Measurements from ENCODE around the gene FSIP1. TPM values are rescaled to one million over a fixed set of nuclear protein-coding genes. Genes with fewer than 3 reads are reported as not detected.
A peak's percentile ranks its signal among the peaks of the same experiment; 100 is the strongest.

Gene FSIP1
- total RNA-seq, 1 experiment from 2014 or later, result 3.2 TPM

GRCh38 chr15:39803016-39803415, 20.4 kb upstream of the FSIP1 start:
- H3K4me3 Mint-ChIP-seq (ENCODE audit: unreplicated experiment), result no peak overlapping the region
- ChIA-PET CTCF (interaction anchor here (1.1 to 1.7 kb wide), 4 partner anchors 73 to 104 kb away, joined by 3 to 7 read pairs (median 4); no protein-coding TSS in a partner anchor), POLR2A (interaction anchor here (0.7 to 1.5 kb wide), 6 partner anchors 19 to 132 kb away, joined by 3 to 6 read pairs (median 4); partner anchors contain the start of gene FSIP1)
- no peak overlapping the region for H3K27ac Mint-ChIP-seq (ENCODE audit: low read depth, unreplicated experiment)
- no peaks in the 10 kb centered on the region for H3K27me3 Mint-ChIP-seq (ENCODE audit: insufficient read depth, unreplicated experiment)
- H3K9me3 Mint-ChIP-seq (ENCODE audit: unreplicated experiment), result no peaks in the 10 kb centered on the region
- no TSS peak for BruUV-seq (replicated peaks)
- intact Hi-C loops (cut with micrococcal nuclease), result no loop called here
- no peaks in the 10 kb centered on the region for H3K36me3 Mint-ChIP-seq (ENCODE audit: insufficient read depth, unreplicated experiment)
- no peak for DNase-seq (ENCODE audit: unreplicated experiment)
- no peak for TF ChIP-seq CTCF (IDR thresholded peaks at IDR 0.05; ENCODE audit: unreplicated experiment)
- peaks cover 9% of the 10 kb centered on the region for H3K4me1 Mint-ChIP-seq (ENCODE audit: insufficient read depth, unreplicated experiment)

- Mint-ChIP-seq H3K27ac (ENCODE audit: low read depth, unreplicated experiment) (no peak overlapping the region), H3K4me3 (ENCODE audit: unreplicated experiment) (no peak overlapping the region), H3K4me1 (ENCODE audit: insufficient read depth, unreplicated experiment) (peaks cover 9% of the 10 kb centered on the region), H3K36me3 (ENCODE audit: insufficient read depth, unreplicated experiment) (no peaks in the 10 kb centered on the region), H3K27me3 (ENCODE audit: insufficient read depth, unreplicated experiment) (no peaks in the 10 kb centered on the region), H3K9me3 (ENCODE audit: unreplicated experiment) (no peaks in the 10 kb centered on the region)
- TF ChIP-seq CTCF (IDR thresholded peaks at IDR 0.05; ENCODE audit: unreplicated experiment), result peak; percentile 30
- BruUV-seq (replicated peaks), result no TSS peak
- DNase-seq (ENCODE audit: unreplicated experiment), result peak; percentile 51
- intact Hi-C loops (cut with micrococcal nuclease), result loop anchor here (1.0 kb wide), 1 partner anchor 74 kb away; no protein-coding TSS in a partner anchor
- POLR2A ChIA-PET, result no interaction called here
- CTCF ChIA-PET, result interaction anchor here (0.6 to 0.9 kb wide), 3 partner anchors 14 to 146 kb away, joined by 3 to 4 read pairs (median 3); no protein-coding TSS in a partner anchor
Observed at GRCh38 chr15:39801641-39802309, 19.1 kb upstream of the FSIP1 start.

GRCh38 chr15:39799552-39800011, 16.9 kb upstream of the FSIP1 start:
- Mint-ChIP-seq H3K27ac (ENCODE audit: low read depth, unreplicated experiment) (no peak overlapping the region), H3K4me1 (ENCODE audit: insufficient read depth, unreplicated experiment) (peaks cover 9% of the 10 kb centered on the region), H3K27me3 (ENCODE audit: insufficient read depth, unreplicated experiment) (no peaks in the 10 kb centered on the region), H3K9me3 (ENCODE audit: unreplicated experiment) (no peaks in the 10 kb centered on the region), H3K4me3 (ENCODE audit: unreplicated experiment) (no peak overlapping the region), H3K36me3 (ENCODE audit: insufficient read depth, unreplicated experiment) (no peaks in the 10 kb centered on the region)
- intact Hi-C loops (cut with micrococcal nuclease), result no loop called here
- no TSS peak for BruUV-seq (replicated peaks)
- POLR2A ChIA-PET, result interaction anchor here (0.6 to 1.3 kb wide), 2 partner anchors 10 to 285 kb away, joined by 4 to 6 read pairs; no protein-coding TSS in a partner anchor
- TF ChIP-seq CTCF (IDR thresholded peaks at IDR 0.05; ENCODE audit: unreplicated experiment), result no peak
- DNase-seq (ENCODE audit: unreplicated experiment), result no peak
- CTCF ChIA-PET, result interaction anchor here (0.5 to 2.3 kb wide), 5 partner anchors 11 to 88 kb away, joined by 3 to 14 read pairs (median 8); no protein-coding TSS in a partner anchor

GRCh38 chr15:39798382-39798781, 15.7 kb upstream of the FSIP1 start:
- BruUV-seq (replicated peaks), result no TSS peak
- CTCF ChIA-PET, result interaction anchor here (0.9 to 2.3 kb wide), 5 partner anchors 10 to 112 kb away, joined by 3 to 14 read pairs (median 3); no protein-coding TSS in a partner anchor

More at GRCh38 chr15:39798382-39798781, 15.7 kb upstream of the FSIP1 start:
- no peak for TF ChIP-seq CTCF (IDR thresholded peaks at IDR 0.05; ENCODE audit: unreplicated experiment)
- no peaks in the 10 kb centered on the region for H3K36me3 Mint-ChIP-seq (ENCODE audit: insufficient read depth, unreplicated experiment)
- H3K27me3 Mint-ChIP-seq (ENCODE audit: insufficient read depth, unreplicated experiment), result no peaks in the 10 kb centered on the region
- no peak overlapping the region for H3K27ac Mint-ChIP-seq (ENCODE audit: low read depth, unreplicated experiment)
- no peak overlapping the region for H3K4me3 Mint-ChIP-seq (ENCODE audit: unreplicated experiment)
- H3K4me1 Mint-ChIP-seq (ENCODE audit: insufficient read depth, unreplicated experiment), result peaks cover 1% of the 10 kb centered on the region
- POLR2A ChIA-PET, result interaction anchor here (0.6 kb wide), 1 partner anchor 111 kb away, joined by 3 read pairs; no protein-coding TSS in a partner anchor
- H3K9me3 Mint-ChIP-seq (ENCODE audit: unreplicated experiment), result no peaks in the 10 kb centered on the region
- DNase-seq (ENCODE audit: unreplicated experiment), result no peak
- intact Hi-C loops (cut with micrococcal nuclease), result no loop called here
